Fibroblast of pulmonary artery (primary cell): ENCODE results near the gene UBL7.

Experiments
- DNase-seq: peaks from one replicate; pipeline ENCODE4 v3.0.0-alpha.2; 2010; ENCODE audit warnings: low read depth
- H3K4me3 ChIP-seq: replicated peaks from 2 replicates; pipeline ENCODE4 v1.5.1; 2011; ENCODE audit warnings: low read depth, mild to moderate bottlenecking, control low read depth, low read length, moderate library complexity
- TF ChIP-seq, protein P1 (sequence below): IDR thresholded peaks from 2 replicates; pipeline ENCODE4 v1.5.1; 2011; ENCODE audit warnings: mild to moderate bottlenecking, control low read depth, low read length, inconsistent platforms; ENCODE audit errors: missing control alignments

The UBL7 gene

DNA sequence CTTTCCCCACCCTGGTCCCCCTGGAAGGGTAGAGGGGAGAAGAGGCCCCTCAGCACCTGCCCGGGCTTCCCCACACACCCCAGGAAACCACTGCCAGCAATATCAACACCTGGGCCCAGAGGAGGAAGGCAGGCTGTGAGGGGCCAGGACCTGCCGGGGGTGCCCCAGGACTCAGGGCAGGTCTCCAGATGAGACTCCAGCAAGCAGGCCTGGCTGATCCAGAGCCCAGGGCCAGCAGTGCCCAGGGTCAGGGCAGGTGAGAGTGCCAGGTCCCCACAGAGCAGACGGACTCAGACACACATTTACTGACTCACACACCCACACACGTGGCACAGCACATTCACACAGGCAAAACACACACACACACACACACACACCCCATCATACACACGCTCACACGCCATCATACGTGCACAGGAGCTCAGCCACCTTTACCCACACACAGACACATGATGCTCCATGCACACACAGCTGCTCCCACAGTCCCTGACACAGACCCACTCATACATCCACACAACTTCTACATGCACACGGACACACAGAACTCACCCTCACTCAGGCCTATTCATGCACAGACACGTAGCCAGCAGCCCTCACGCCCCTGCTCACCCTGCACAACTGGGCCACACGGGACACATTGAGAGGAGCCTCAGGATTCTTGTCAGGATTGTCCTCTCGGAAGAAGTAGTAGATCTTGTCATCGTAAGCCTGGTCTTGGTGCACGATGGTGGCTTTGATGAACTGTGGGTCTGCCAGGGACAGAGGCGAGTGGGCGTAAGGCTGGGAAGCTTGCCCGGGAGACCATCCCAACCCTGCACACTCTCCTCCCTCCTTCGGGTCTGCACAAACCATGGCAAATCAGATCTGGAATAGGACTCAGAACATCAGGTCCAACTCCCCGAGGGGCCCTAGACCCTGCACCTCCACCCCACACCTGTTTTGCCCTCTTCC lies 44.7 kb downstream of the UBL7 start:
- TF ChIP-seq, protein P1, sequence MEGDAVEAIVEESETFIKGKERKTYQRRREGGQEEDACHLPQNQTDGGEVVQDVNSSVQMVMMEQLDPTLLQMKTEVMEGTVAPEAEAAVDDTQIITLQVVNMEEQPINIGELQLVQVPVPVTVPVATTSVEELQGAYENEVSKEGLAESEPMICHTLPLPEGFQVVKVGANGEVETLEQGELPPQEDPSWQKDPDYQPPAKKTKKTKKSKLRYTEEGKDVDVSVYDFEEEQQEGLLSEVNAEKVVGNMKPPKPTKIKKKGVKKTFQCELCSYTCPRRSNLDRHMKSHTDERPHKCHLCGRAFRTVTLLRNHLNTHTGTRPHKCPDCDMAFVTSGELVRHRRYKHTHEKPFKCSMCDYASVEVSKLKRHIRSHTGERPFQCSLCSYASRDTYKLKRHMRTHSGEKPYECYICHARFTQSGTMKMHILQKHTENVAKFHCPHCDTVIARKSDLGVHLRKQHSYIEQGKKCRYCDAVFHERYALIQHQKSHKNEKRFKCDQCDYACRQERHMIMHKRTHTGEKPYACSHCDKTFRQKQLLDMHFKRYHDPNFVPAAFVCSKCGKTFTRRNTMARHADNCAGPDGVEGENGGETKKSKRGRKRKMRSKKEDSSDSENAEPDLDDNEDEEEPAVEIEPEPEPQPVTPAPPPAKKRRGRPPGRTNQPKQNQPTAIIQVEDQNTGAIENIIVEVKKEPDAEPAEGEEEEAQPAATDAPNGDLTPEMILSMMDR: no peak
- H3K4me3 ChIP-seq: no peak overlapping the region
- no peak for DNase-seq

DNA sequence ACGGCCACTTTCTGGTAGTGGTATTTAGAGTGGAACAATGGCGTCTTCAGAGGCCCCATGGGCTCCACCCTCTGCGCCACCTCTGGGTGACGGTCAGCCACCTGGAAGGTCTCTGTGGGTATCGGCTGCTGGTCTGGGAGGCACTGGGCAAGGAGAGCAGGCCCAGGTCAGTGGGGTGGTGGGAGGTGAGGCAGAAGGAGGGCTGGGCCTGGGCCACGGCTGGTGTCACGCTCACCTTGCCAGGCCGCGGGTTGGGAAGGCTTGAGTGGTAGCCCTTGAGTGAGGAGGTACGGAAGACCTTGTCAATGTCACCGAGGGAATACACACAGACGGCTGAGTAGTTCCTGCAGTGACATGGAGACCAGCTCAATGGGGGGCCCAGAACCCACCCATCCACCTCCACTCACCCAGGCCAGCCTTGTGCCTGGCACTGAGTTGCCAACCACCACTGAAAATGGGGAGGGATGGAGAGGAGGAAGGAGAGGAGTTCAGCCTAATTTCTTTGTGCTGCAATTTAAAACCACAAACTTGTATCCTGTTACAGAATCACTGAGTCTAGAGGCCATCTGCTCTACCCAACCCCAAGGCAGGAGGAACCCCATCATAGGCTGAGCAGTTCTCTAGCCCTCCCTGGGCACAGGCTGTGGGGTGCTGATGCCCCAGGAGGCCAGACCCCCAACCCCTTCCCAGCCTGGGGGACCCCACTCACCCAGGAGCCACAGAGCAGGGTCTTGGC lies 46.2 kb downstream of the UBL7 start:
- TF ChIP-seq, protein P1: no peak
- DNase-seq: no peak
- H3K4me3 ChIP-seq: no peak overlapping the region

DNA sequence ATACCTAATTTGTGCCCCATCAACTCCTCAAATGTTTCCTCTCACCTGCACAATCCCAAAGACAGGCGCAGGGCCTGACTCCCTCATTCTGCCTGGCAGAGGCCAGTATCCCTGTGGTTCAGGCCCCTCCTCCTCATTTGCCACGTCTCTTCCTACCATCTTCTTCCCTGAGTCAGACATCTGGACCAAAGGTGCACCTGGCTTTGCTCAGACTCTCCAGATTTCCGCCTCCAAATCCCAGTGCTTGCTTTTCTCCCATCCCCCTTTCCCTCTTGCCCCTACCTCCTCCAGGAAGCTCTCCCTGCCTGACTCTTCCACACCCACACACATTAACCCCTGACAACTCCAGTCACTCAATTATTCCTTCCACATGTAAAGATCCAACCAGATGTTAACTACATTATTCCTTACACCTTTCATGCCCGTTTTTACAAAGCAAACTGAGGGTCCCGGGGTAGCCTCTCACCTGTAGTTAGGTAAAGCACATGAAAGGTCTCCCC lies 46.8 kb downstream of the UBL7 start:
- no peak overlapping the region for H3K4me3 ChIP-seq
- TF ChIP-seq, protein P1: no peak
- DNase-seq: no peak

DNA sequence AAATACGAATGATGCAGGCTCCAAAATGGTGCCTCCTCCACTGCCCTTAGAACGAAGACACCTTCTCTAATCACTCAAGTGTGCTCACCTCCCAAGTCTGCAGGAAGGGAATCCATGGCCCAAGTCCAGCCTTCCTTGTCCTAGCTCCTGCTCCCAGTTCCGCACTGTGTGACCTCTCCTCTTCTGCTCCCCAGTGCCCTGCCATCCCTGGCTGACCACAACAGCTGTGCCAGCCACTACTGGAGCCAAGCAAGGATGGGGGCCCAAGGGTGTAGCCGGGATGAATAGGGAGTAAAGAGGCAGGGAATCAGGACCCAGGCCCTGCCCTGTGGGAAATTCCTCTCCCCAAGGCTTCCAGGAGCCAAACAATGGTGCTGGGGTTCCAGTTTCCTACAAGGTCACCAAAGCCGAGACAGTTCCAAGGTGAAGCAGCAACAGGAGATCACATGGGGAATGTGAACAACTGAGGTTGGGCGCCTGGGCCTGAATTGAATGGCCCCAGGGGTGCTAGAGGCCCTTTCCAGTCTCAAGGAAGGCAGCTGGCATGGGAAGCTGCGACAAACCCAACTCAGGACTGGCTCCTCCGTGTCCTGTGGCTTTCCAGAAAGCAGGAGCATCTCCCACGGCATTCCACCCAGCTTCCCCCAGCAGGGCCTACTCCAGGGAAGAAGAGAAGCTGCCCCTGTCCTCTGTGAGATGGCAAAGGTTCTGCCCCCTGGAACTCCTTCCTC lies 47.4 kb downstream of the UBL7 start:
- TF ChIP-seq, protein P1: no peak
- H3K4me3 ChIP-seq: no peak overlapping the region
- DNase-seq: no peak

DNA sequence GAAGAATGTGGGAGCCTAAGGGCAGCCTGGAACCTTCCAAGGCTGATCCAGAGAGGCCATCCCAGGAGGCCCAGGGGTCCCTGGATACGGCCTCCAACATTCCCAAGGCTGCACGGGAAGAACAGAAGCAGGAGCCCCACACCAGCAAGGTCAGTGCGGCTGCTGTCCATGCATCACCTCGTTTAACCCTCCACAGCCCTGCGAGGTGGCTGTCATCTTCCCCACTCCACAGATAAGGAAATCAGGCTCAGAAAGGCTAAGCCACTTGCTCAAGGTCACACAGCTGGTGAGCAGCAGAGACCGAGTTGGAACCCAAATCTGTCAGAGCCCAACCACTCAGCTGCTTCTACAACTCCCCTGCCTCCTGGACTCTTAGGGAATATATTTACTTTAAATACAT lies 48.8 kb downstream of the UBL7 start:
- H3K4me3 ChIP-seq: no peak overlapping the region
- no peak for DNase-seq
- TF ChIP-seq, protein P1: no peak

DNA sequence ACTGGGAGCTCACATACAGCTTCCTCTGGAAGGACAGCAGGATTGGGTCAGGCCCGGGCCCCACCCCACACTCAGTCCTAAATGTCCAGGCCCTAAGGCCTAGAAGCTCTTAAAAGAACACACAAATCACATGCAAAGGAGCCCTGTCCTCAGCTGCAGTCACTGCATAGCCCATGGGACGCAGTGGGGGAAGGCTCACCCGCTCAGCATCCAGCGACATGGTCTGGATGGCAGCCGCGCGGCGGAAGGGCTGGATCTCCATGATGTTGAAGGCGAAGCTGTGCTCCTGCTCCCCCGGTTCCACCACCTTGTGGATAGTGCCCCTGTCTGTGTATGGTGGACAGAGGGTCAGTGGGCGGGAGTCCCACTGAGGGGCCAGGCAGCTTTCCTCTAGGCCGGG lies 49.3 kb downstream of the UBL7 start:
- H3K4me3 ChIP-seq: no peak overlapping the region
- DNase-seq: no peak
- TF ChIP-seq, protein P1: no peak
